Calu3 (cell line): ENCODE data around the gene KLK10. TPM values are rescaled to one million over a fixed set of nuclear protein-coding genes. Genes with fewer than 3 reads are reported as not detected.

Experiments
- BruUV-seq: library from RNA; stranded (reverse); fragments of 400-500 nt; replicated peaks from 2 replicates; lab custom pipeline; 2021; lab: Mats Ljungman, UMichigan
- CTCF ChIA-PET: fragments of 300-600 bp; sonication (Branson Sonifier 250); formaldehyde crosslinking; loops from one replicate; lab custom pipeline; 2022; ENCODE audit warnings: antibody characterized with exemption; lab: Charles Lee
- DNase-seq: peaks from one replicate; pipeline ENCODE4 v3.0.0; 2022
- H3K27ac Mint-ChIP-seq: one replicate; pipeline ENCODE4 v1.8.0; 2022; ENCODE audit warnings: mixed read lengths; ENCODE audit not compliant: unreplicated experiment
- H3K27me3 Mint-ChIP-seq: one replicate; pipeline ENCODE4 v1.8.0; 2022; ENCODE audit warnings: mixed read lengths; ENCODE audit not compliant: unreplicated experiment
- H3K36me3 Mint-ChIP-seq: one replicate; pipeline ENCODE4 v1.8.0; 2022; ENCODE audit warnings: mild to moderate bottlenecking, moderate library complexity, mixed read lengths; ENCODE audit not compliant: insufficient read depth, unreplicated experiment
- H3K4me1 Mint-ChIP-seq: one replicate; pipeline ENCODE4 v1.8.0; 2022; ENCODE audit warnings: mild to moderate bottlenecking, low read depth, mixed read lengths; ENCODE audit not compliant: unreplicated experiment
- H3K4me3 Mint-ChIP-seq: one replicate; pipeline ENCODE4 v1.8.0; 2022; ENCODE audit warnings: mild to moderate bottlenecking, low read depth, moderate library complexity, mixed read lengths; ENCODE audit not compliant: unreplicated experiment
- H3K9me3 Mint-ChIP-seq: one replicate; pipeline ENCODE4 v1.8.0; 2022; ENCODE audit warnings: low read depth, mixed read lengths; ENCODE audit not compliant: unreplicated experiment
- CTCF ChIP-seq: fragments of 200-600 bp; IDR thresholded peaks from one replicate; pipeline ENCODE4 v1.8.0; 2022; ENCODE audit warnings: antibody characterized with exemption; ENCODE audit not compliant: unreplicated experiment
- intact Hi-C: fragments of 100-400 bp; cut with micrococcal nuclease; formaldehyde crosslinking; loops from one replicate; pipeline ENCODE4 v1.10.0; 2022; ENCODE audit not compliant: unreplicated experiment
- total RNA-seq: library from RNA; stranded (reverse); gene quantifications from 2 replicates; pipeline ENCODE4 v1.2.3, GENCODE V29; 2022

Gene KLK10
- total RNA-seq, 1 experiment from 2014 or later: 24.2 TPM

GRCh38 chr19:51009061-51009891 lies 10.2 kb downstream of the KLK10 start:
- Mint-ChIP-seq H3K27ac (no peak overlapping the region), H3K36me3 (peaks cover 11% of the 10 kb centered on the region), H3K9me3 (no peaks in the 10 kb centered on the region), H3K4me3 (no peak overlapping the region), H3K27me3 (peaks cover 60% of the 10 kb centered on the region), H3K4me1 (peaks cover 25% of the 10 kb centered on the region)
- DNase-seq: no peak
- no TSS peak for BruUV-seq
- TF ChIP-seq CTCF: no peak
- intact Hi-C loops: no loop called here
- CTCF ChIA-PET: no interaction called here

- Mint-ChIP-seq H3K27me3 (peaks cover 78% of the 10 kb centered on the region), H3K4me1 (peaks cover 30% of the 10 kb centered on the region), H3K27ac (no peak overlapping the region), H3K9me3 (no peaks in the 10 kb centered on the region), H3K4me3 (no peak overlapping the region), H3K36me3 (peaks cover 15% of the 10 kb centered on the region)
- no TSS peak for BruUV-seq
- intact Hi-C loops: no loop called here
- DNase-seq: no peak
- TF ChIP-seq CTCF: no peak
- CTCF ChIA-PET: interaction anchor here (0.7 kb wide), 1 partner anchor 12 kb away, joined by 5 read pairs; no protein-coding TSS in a partner anchor
Measured at GRCh38 chr19:51007488-51007887, 12.0 kb downstream of the KLK10 start.

GRCh38 chr19:51006406-51006805 lies 13.1 kb downstream of the KLK10 start:
- BruUV-seq: no TSS peak
- CTCF ChIA-PET: interaction anchor here (0.6 kb wide), 1 partner anchor 12 kb away, joined by 4 read pairs; no protein-coding TSS in a partner anchor
- intact Hi-C loops: no loop called here
- Mint-ChIP-seq H3K36me3 (peaks cover 22% of the 10 kb centered on the region), H3K27ac (no peak overlapping the region), H3K4me3 (no peak overlapping the region), H3K4me1 (peaks cover 41% of the 10 kb centered on the region), H3K27me3 (peaks cover 83% of the 10 kb centered on the region), H3K9me3 (no peaks in the 10 kb centered on the region)
- no peak for TF ChIP-seq CTCF
- no peak for DNase-seq

GRCh38 chr19:51005248-51005647 lies 14.3 kb downstream of the KLK10 start:
- H3K36me3 Mint-ChIP-seq: peaks cover 22% of the 10 kb centered on the region
- peaks cover 42% of the 10 kb centered on the region for H3K4me1 Mint-ChIP-seq
- H3K27me3 Mint-ChIP-seq: peaks cover 74% of the 10 kb centered on the region
- intact Hi-C loops: no loop called here
- no peak overlapping the region for H3K27ac Mint-ChIP-seq
- CTCF ChIA-PET: no interaction called here
- H3K4me3 Mint-ChIP-seq: no peak overlapping the region
- no peak for TF ChIP-seq CTCF
- H3K9me3 Mint-ChIP-seq: no peaks in the 10 kb centered on the region
- DNase-seq: no peak
- no TSS peak for BruUV-seq
